IMR-90 (cell line): ENCODE results near the gene MRC2. TPM values are rescaled to one million over a fixed set of nuclear protein-coding genes. Genes with fewer than 3 reads are reported as not detected.
A peak's percentile ranks its signal among the peaks of the same experiment; 100 is the strongest.

ENCODE experiments used
- ATAC-seq: fragments of 200-7000 bp; cut with Tn5 transposase; 2 replicates; pipeline ENCODE4 v1.9.1; 2020; ENCODE audit warnings: low read depth, mild to moderate bottlenecking, moderate library complexity
- BruUV-seq: library from RNA; stranded (reverse); fragments of 400-500 nt; replicated peaks from 2 replicates; lab custom pipeline; 2021; lab: Mats Ljungman, UMichigan
- CTCF ChIA-PET: fragments of 300-600 bp; formaldehyde crosslinking; extraction: SDS; loops from one replicate; lab custom pipeline; 2021; ENCODE audit warnings: antibody characterized with exemption; lab: Yijun Ruan, JAX
- POLR2A ChIA-PET: fragments of 300-600 bp; sonication (Branson Sonifier 250); formaldehyde crosslinking; loops from one replicate; lab custom pipeline; 2022; ENCODE audit warnings: antibody characterized with exemption; ENCODE audit not compliant: unreplicated experiment; lab: Charles Lee
- DNase-seq: peaks from one replicate; pipeline ENCODE4 v3.0.0; 2013
- H2AFZ ChIP-seq: replicated peaks from 2 replicates; pipeline ENCODE3; 2013; ENCODE audit warnings: low read length, mild to moderate bottlenecking; ENCODE audit not compliant: poor library complexity
- H2AK5ac ChIP-seq: 2 replicates; pipeline ENCODE4 v1.6.1; 2013; ENCODE audit warnings: low read depth, low read length, inconsistent platforms
- H2AK9ac ChIP-seq: replicated peaks from 2 replicates; pipeline ENCODE3; 2013; ENCODE audit warnings: mild to moderate bottlenecking, low read depth, low read length, moderate library complexity; ENCODE audit not compliant: poor library complexity
- H2BK120ac ChIP-seq: 2 replicates; pipeline ENCODE4 v1.6.1; 2013; ENCODE audit warnings: low read depth, low read length, inconsistent platforms
- H2BK15ac ChIP-seq: 3 replicates; pipeline ENCODE4 v1.6.1; 2013; ENCODE audit warnings: low read depth, low read length, inconsistent platforms
- H2BK20ac ChIP-seq: 2 replicates; pipeline ENCODE4 v1.6.1; 2013; ENCODE audit warnings: low read depth, mild to moderate bottlenecking, inconsistent platforms, low read length, moderate library complexity
- H2BK5ac ChIP-seq: 2 replicates; pipeline ENCODE4 v1.6.1; 2013; ENCODE audit warnings: mild to moderate bottlenecking, low read depth, low read length, inconsistent platforms; ENCODE audit not compliant: poor library complexity, severe bottlenecking
- H3K14ac ChIP-seq: replicated peaks from 2 replicates; pipeline ENCODE4 v1.6.1; 2013; ENCODE audit warnings: low read depth, low read length, inconsistent platforms
- H3K18ac ChIP-seq: 2 replicates; pipeline ENCODE4 v1.6.1; 2013; ENCODE audit warnings: low read depth, low read length, control low read depth
- H3K23ac ChIP-seq: 2 replicates; pipeline ENCODE4 v1.6.1; 2013; ENCODE audit warnings: low read depth, low read length, inconsistent platforms
- H3K27ac ChIP-seq: 2 replicates; pipeline ENCODE4 v1.5.1; 2013; ENCODE audit warnings: mild to moderate bottlenecking, control low read depth, low read length; ENCODE audit not compliant: insufficient read depth
- H3K27me3 ChIP-seq: 2 replicates; pipeline ENCODE4 v1.6.1; 2013; ENCODE audit warnings: low read length; ENCODE audit not compliant: control insufficient read depth, insufficient read depth
- H3K36me3 ChIP-seq: 2 replicates; pipeline ENCODE4 v1.6.1; 2013; ENCODE audit warnings: low read length, mixed read lengths; ENCODE audit not compliant: control insufficient read depth, insufficient read depth
- H3K4ac ChIP-seq: 2 replicates; pipeline ENCODE4 v1.6.1; 2013; ENCODE audit warnings: low read depth, low read length, inconsistent platforms
- H3K4me1 ChIP-seq: 2 replicates; pipeline ENCODE4 v1.6.1; 2013; ENCODE audit warnings: low read length, mixed read lengths; ENCODE audit not compliant: control insufficient read depth, insufficient read depth
- H3K4me2 ChIP-seq: 2 replicates; pipeline ENCODE4 v1.6.1; 2013; ENCODE audit warnings: low read depth, mild to moderate bottlenecking, control low read depth, low read length, moderate library complexity
- H3K4me3 ChIP-seq: 2 replicates; pipeline ENCODE4 v1.5.1; 2013; ENCODE audit warnings: low read depth, mild to moderate bottlenecking, control low read depth, low read length, moderate library complexity; ENCODE audit not compliant: insufficient read depth
- H3K56ac ChIP-seq: 2 replicates; pipeline ENCODE4 v1.6.1; 2013; ENCODE audit warnings: low read length, inconsistent platforms; ENCODE audit not compliant: insufficient read depth; ENCODE audit errors: extremely low read depth
- H3K79me1 ChIP-seq, 2 experiments: 2 replicates each; pipeline ENCODE4 v1.6.1; 2013; ENCODE audit warnings: low read length in 2 of 2, inconsistent platforms in 1 of 2, low read depth in 1 of 2
- H3K9ac ChIP-seq: 2 replicates; pipeline ENCODE4 v1.6.1; 2013; ENCODE audit warnings: low read depth, low read length, control low read depth
- H3K9me1 ChIP-seq: 2 replicates; pipeline ENCODE4 v1.6.1; 2013; ENCODE audit warnings: low read length, inconsistent platforms; ENCODE audit not compliant: insufficient read depth
- H3K9me3 ChIP-seq: 2 replicates; pipeline ENCODE4 v1.6.1; 2013; ENCODE audit warnings: low read length; ENCODE audit not compliant: control insufficient read depth, insufficient read depth
- H4K20me1 ChIP-seq: 2 replicates; pipeline ENCODE4 v1.6.1; 2013; ENCODE audit warnings: low read length, inconsistent platforms; ENCODE audit not compliant: insufficient read depth
- H4K5ac ChIP-seq: 2 replicates; pipeline ENCODE4 v1.6.1; 2013; ENCODE audit warnings: mild to moderate bottlenecking, low read depth, low read length, control low read depth
- H4K8ac ChIP-seq, 2 experiments: 2 replicates each; pipeline ENCODE4 v1.6.1; 2013; ENCODE audit warnings: low read depth in 2 of 2, low read length in 2 of 2, control low read depth in 1 of 2, inconsistent platforms in 1 of 2
- H4K91ac ChIP-seq: 2 replicates; pipeline ENCODE4 v1.6.1; 2013; ENCODE audit warnings: low read depth, low read length, inconsistent platforms; ENCODE audit not compliant: insufficient read depth
- CEBPB ChIP-seq: IDR thresholded peaks from 2 replicates; pipeline ENCODE4 v1.6.1; 2012; ENCODE audit warnings: low read depth, low read length, improper control_type of control experiment
- FOS ChIP-seq: fragments of 150-350 bp; IDR thresholded peaks from 2 replicates; pipeline ENCODE4 v1.6.1; 2016; ENCODE audit warnings: low read depth, low read length
- MAFK ChIP-seq: IDR thresholded peaks from 2 replicates; pipeline ENCODE4 v1.6.1; 2012; ENCODE audit warnings: low read depth, low read length, improper control_type of control experiment
- NFE2L2 ChIP-seq: fragments of 150-350 bp; IDR thresholded peaks from 2 replicates; pipeline ENCODE4 v1.6.1; 2016; ENCODE audit warnings: low read depth, mild to moderate bottlenecking, low read length
- RAD21 ChIP-seq: IDR thresholded peaks from 2 replicates; pipeline ENCODE4 v1.6.1; 2012; ENCODE audit warnings: low read length, improper control_type of control experiment
- RCOR1 ChIP-seq: IDR thresholded peaks from 2 replicates; pipeline ENCODE4 v1.6.1; 2012; ENCODE audit warnings: mild to moderate bottlenecking, low read length, improper control_type of control experiment; ENCODE audit not compliant: insufficient replicate concordance
- RFX5 ChIP-seq: IDR thresholded peaks from 2 replicates; pipeline ENCODE4 v1.8.0; 2012; ENCODE audit warnings: low read depth, mild to moderate bottlenecking, low read length, moderate library complexity
- WGBS, 2 experiments: methylation state at CpG; one replicate each; pipeline versions ENCODE4 v1.1.5 to v1.1.7; 2013; ENCODE audit warnings: missing lambda C conversion rate in 2 of 2; ENCODE audit not compliant: insufficient read length in 1 of 2; ENCODE audit errors: extremely low coverage in 2 of 2; 5-methylcytosine and 5-hydroxymethylcytosine counted together
- dilution Hi-C: fragments of 300-500 bp; cut with HindIII; formaldehyde crosslinking; loops from one replicate; pipeline ENCODE4 v1.14.3; 2018; ENCODE audit warnings: low sequenced_read_pairs; ENCODE audit not compliant: unreplicated experiment
- in situ Hi-C: fragments of 300-500 bp; cut with MboI; formaldehyde crosslinking; loops from 3 replicates; pipeline ENCODE4 v1.14.3; 2019; ENCODE audit warnings: low sequenced_read_pairs, inconsistent platforms, mixed read lengths
- intact Hi-C: fragments of 100-400 bp; cut with micrococcal nuclease; formaldehyde crosslinking; loops from 2 replicates; pipeline ENCODE4 v1.10.0; 2022
- polyA plus RNA-seq, 3 experiments: library from polyadenylated mRNA; depleted of rRNA; stranded (reverse); fragments of >200 nt; gene quantifications; 2 replicates each; pipeline ENCODE4 v1.2.3, GENCODE V29; 2012; ENCODE audit warnings: low replicate concordance in 1 of 3
- total RNA-seq: library from RNA; depleted of rRNA; stranded (reverse); fragments of >200 nt; gene quantifications from 2 replicates; pipeline ENCODE4 v1.2.3, GENCODE V29; 2012

MRC2 gene
- total and polyA plus RNA-seq, 2 of the 4 experiments (the other 2 are of a cell fraction): 39.3 to 137 TPM

DNA sequence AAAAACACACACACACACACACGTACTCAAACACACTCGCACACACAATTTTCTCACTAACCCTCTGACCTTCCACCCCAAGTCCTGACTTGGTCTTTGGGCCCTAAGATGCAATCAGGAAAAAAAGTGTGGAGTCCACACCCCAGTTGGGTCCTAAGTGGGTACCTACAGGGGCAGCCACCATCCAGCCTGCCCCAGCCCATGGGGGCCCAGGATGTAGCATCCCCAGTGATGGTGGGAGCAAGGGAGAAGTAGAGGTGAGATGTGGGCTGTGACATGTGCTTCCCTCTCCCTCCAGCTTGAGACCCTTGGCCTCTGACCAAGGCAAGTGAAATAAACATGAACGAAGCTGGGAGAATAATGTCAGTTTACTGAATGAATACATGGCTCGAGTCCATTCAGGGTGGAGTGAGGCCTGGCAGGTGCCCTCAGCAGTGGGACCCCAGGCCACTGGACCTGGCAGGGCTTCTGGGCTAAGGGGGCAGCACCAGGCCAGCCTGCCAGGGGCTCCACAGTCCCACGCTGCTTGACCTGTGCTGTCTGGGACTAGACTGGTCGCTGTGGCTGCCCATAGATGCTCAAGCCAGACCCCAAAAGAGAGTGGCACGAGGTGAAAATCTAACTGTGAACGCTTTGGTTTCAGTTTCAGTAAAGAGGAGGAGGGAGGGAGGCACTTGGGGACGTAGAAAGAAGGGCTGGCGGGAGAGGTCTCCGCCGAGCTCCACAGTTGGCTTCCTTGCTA is 73.7 kb downstream of the MRC2 start:
- POLR2A ChIA-PET: no interaction called here
- Histone ChIP-seq H2BK5ac (no peak overlapping the region), H2BK15ac (peak overlapping the region; percentile 58; the same call in 2 of the 3 replicates), H3K14ac (no peak overlapping the region; the same call in 1 of the 2 replicates), H2BK20ac (peak overlapping the region; percentile 49; the same call in 1 of the 2 replicates), H3K79me1 (peaks cover 11 to 34% of the 10 kb centered on the region in 2 experiments; a peak in 3 of 4 replicates), H2BK120ac (peak overlapping the region; percentile 42; the same call in 1 of the 2 replicates), H3K9ac (no peak overlapping the region), H3K4ac (peak overlapping the region; percentile 15; the same call in 1 of the 2 replicates), H3K18ac (no peak overlapping the region), H3K4me2 (no peak overlapping the region), H2AFZ (peak overlapping the region; percentile 67), H4K91ac (0 out of 2 replicates have a peak overlapping the region, but pooled peaks have one; percentile 32), H2AK5ac (peak overlapping the region; percentile 94), H3K27me3 (no peaks in the 10 kb centered on the region), H3K4me3 (no peak overlapping the region), H3K9me3 (no peaks in the 10 kb centered on the region), H4K20me1 (no peaks in the 10 kb centered on the region), H3K27ac (no peak overlapping the region), H4K8ac (peak overlapping the region in 1 of 2 experiments; percentile 14; a peak in 1 of 4 replicates), H4K5ac (no peak overlapping the region), H3K4me1 (peaks cover 23% of the 10 kb centered on the region), H3K23ac (no peak overlapping the region), H2AK9ac (peak overlapping the region; percentile 7), H3K36me3 (no peaks in the 10 kb centered on the region), H3K56ac (no peak overlapping the region), H3K9me1 (peaks cover 10% of the 10 kb centered on the region; the same call in 1 of the 2 replicates)
- no peak for DNase-seq
- 63 to 100% methylated on average over 2 to 4 of the region's 12 CpGs for WGBS, 2 experiments
- no peak for ATAC-seq
- TF ChIP-seq RFX5 (no peak), NFE2L2 (no peak), FOS (no peak), MAFK (no peak), RCOR1 (no peak), RAD21 (no peak), CEBPB (no peak)
- no TSS peak for BruUV-seq
- in situ Hi-C loops: no loop called here
- dilution Hi-C loops: no loop called here
- intact Hi-C loops: no loop called here
- CTCF ChIA-PET: interaction anchor here (1.0 kb wide), 1 partner anchor 94 kb away, joined by 4 read pairs; no protein-coding TSS in a partner anchor
